HG03159 (cell line): ENCODE data around the gene GSDME.
A peak's percentile ranks its signal among the peaks of the same experiment; 100 is the strongest.
"Not testable (repeated sequence)": the region's sequence is repeated elsewhere in the genome, so short reads cannot be mapped to it uniquely, and the experiment has no call there.

Experiments used
- ATAC-seq: cut with Tn5 transposase; IDR thresholded peaks from one replicate; pipeline ENCODE4 v1.9.1; 2021; ENCODE audit warnings: mild to moderate bottlenecking, moderate library complexity; ENCODE audit not compliant: unreplicated experiment

The GSDME gene

GRCh38 chr7:24757353-24758275, at the start of gene GSDME:
Gene GSDME, minus strand, starts transcription at chr7:24757464. Its CDS starts 7,690 bp downstream, at chr7:24749774.
- peak; percentile 55 for ATAC-seq

- ATAC-seq = no peak
These were observed 45.0 kb upstream of the GSDME start for GRCh38 chr7:24802300-24802699.

- no peak for ATAC-seq
These were observed 44.6 kb upstream of the GSDME start for GRCh38 chr7:24801883-24802282.

- ATAC-seq = no peak
These were observed 43.4 kb upstream of the GSDME start for GRCh38 chr7:24800667-24801066.

DNA sequence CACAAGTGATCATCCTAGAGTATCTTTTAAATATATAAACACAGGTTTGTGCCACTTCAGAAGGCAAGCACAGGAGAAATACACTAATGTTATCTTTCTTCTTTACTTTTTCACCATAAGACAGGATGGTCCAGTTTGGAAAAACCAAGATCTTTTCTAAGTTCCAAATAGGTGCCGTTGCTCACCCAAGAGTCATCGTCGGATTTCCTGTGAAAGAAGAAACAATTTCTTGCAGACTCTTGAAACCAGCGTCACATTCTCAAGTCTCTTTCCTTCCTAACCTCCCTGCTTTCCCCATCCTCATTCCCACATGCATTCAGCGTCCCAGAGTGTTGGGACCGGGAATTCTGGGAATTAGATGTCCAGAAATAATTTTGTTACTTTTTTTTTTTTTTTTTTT, 42.8 kb upstream of the GSDME start:
- no peak for ATAC-seq

- no peak for ATAC-seq
These were observed 42.2 kb upstream of the GSDME start for GRCh38 chr7:24799506-24799905.

- no peak for ATAC-seq
These were observed 41.0 kb upstream of the GSDME start for GRCh38 chr7:24798261-24798660.

GRCh38 chr7:24797270-24797669, 40.0 kb upstream of the GSDME start:
- ATAC-seq = no peak

- no peak for ATAC-seq
These were observed 38.1 kb upstream of the GSDME start for GRCh38 chr7:24795407-24795767.

- ATAC-seq = not testable (repeated sequence)
These were observed 37.6 kb upstream of the GSDME start for GRCh38 chr7:24794751-24795406.

GRCh38 chr7:24793982-24794648, 36.9 kb upstream of the GSDME start:
- no peak for ATAC-seq

GRCh38 chr7:24788961-24789576, 31.8 kb upstream of the GSDME start:
- no peak for ATAC-seq

DNA sequence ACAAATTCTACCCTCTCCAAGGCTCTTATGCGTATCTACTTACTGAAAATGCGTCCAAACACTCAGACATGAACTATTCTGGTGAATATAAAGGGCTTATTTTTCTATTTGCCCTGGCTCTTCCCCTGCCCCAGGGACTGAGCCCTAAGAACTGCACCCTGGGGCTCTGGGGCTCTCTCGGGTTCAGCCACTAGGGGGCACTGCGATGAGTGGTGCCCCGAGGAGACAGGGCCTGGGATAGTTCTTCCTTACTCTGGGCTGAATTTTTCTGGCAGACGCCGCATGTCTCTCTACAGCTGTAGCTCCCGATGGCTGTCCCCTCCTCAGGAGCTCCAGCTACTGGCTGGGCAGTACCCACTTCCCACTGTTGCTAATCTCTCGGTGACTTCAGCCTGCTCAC, 30.8 kb upstream of the GSDME start:
- ATAC-seq = no peak

GRCh38 chr7:24786941-24787340, 29.7 kb upstream of the GSDME start:
- ATAC-seq = no peak

DNA sequence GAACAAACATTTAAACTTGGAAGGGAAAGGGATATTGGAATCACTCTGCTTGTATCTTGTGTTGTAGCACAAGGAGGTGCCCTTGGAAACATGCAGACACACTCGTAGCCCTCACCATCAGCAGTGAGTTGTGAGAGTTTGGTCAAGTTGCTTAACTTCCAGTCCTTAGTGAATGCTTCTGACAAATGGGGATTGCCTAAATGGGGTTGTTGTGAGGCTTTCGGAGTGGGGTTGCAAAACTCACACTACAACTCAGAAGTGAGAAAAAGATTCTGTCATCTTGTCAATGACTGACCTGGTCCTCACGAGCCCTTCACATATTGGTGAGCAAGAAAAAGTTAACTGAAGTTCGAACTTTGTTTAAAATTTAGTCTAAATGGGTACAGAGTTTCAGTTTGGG, 29.0 kb upstream of the GSDME start:
- no peak for ATAC-seq

DNA sequence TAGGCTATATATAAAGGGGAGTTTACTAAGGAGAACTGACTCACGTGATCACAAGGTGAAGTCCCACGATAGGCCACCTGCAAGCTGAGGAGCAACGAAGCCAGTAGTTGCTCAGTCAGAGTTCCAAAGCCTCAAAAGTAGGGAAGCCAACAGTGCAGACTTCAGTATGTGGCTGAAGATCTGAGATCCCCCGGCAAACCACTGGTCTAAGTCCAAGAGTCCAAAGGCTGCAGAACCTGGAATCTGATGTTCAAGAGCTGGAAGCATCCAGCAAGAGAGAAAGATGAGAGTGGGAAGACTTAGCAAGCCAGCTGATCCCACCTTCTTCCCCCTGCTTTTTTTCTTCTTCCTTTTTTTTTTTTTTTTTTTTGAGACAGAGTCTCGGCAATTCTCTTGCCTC, 27.0 kb upstream of the GSDME start:
- no peak for ATAC-seq

DNA sequence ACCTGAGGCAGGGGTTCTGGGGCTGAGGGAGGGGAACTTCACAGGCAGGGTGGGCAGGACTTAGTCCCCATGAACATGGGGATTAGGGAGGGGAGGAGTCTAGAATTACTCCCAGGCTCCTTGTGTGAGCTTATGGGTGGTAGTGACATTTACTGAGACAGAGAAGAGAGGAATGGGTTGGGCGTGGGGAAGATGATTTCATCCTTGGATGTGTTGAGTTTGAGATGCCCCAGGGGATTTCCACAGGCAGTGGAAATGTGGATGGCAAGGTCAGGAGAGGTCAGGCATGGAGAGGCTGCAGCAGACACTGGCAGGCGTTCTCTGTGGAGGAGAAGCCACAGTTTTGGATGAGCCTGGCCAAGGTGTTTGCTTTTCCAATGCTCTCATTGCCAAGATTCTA, 26.4 kb upstream of the GSDME start:
- no peak for ATAC-seq

GRCh38 chr7:24781106-24781505, 23.8 kb upstream of the GSDME start:
- no peak for ATAC-seq

DNA sequence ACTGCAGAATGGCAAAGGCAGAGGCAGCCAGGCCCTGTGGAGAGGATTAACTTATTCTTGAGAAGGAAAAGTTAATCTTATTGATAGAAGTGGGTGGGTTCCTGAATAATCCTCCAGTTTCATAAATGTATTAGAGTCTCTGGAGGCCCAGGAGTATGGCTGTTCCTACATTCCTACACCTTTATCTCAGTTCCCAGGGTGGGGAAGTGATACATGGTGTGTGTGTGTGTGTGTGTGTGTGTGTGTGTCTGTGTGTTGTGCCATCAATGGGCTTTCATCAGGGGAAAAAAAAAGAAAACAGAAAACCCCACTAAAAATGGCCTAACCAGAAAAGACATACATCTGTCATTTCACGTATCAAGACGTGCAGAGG, 22.0 kb upstream of the GSDME start:
- ATAC-seq = no peak

DNA sequence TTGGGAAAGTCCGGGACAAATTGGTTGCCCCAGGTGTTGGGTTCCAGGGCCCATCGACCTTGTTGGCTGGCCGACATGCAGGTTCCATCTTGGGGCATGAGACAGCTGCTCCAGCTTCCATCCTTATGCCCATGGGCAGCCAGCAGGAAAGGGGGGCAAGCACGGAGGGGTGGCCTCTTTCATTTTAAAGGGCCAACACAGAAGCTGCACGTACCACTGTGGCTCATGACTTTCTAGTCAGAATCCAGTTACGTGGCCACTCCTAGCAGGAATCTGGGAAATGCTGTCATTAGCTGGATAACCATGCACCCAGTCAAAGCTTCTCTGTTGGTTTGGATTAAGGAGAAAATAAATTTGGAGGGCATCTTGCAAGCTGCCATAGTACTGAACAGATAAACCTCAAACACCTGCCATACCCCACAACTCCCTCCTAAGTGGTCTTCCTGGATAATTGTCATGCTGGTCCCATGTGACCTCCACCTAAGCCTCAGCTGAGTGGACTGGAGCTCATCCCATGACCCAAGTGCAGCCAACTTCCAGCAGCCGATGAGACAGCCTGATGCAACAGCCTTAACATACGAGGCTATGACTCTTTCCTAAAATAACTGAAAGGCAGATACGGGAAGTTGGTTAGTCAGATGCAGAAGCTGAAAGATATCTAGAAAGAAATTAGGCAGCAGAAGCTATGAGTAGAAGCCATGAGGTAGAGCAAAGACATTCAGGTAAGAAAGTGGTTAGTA, 21.4 kb upstream of the GSDME start:
- ATAC-seq = peak; percentile 49

DNA sequence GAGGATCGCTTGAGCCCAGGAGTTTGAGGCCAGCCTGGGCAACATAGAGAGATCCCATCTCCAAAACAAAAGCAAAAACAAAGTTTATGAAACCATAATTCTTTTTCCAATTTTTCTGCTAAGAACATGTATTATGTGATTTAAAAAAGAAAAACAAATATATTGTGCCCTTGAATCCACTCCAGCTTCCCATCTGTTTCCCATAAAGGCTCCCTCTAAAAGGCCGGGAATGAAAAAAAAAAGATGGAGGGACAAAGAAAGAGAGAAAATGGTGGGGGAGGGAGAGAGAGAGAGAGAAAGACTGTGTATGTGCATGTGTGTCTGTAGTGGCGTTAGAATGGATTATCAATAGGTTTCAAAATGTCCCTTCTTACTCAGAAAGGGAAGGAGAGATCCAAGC, 20.5 kb upstream of the GSDME start:
- ATAC-seq = no peak
